SK-N-SH (cell line): ENCODE measurements around the gene SOWAHD.

Source experiments
- EP300 ChIP-seq, 2 experiments: IDR thresholded peaks; 2 replicates each; pipeline versions ENCODE4 v1.4.0 to v1.6.1; 2012; ENCODE audit warnings: borderline replicate concordance in 1 of 2, low read depth in 1 of 2, low read length in 1 of 2
- MEF2A ChIP-seq: IDR thresholded peaks from 2 replicates; pipeline ENCODE4 v1.4.0; 2012; ENCODE audit warnings: low read depth, borderline replicate concordance
- NFIC ChIP-seq: IDR thresholded peaks from 2 replicates; pipeline ENCODE4 v1.4.0; 2012; ENCODE audit warnings: borderline replicate concordance
- RCOR1 ChIP-seq: fragments of 150-350 bp; IDR thresholded peaks from 2 replicates; pipeline ENCODE4 v1.6.1; 2017; ENCODE audit warnings: antibody characterized with exemption, low read length
- RFX5 ChIP-seq: IDR thresholded peaks from 2 replicates; pipeline ENCODE4 v1.6.1; 2012; ENCODE audit warnings: mild to moderate bottlenecking, improper control_type of control experiment, low read length
- SIN3A ChIP-seq: IDR thresholded peaks from 2 replicates; pipeline ENCODE4 v1.6.1; 2012; ENCODE audit warnings: low read depth, mild to moderate bottlenecking, low read length, moderate library complexity, borderline replicate concordance
- TEAD4 ChIP-seq: IDR thresholded peaks from 2 replicates; pipeline ENCODE4 v1.4.0; 2012; ENCODE audit warnings: mild to moderate bottlenecking, borderline replicate concordance; ENCODE audit not compliant: insufficient read depth
- TF ChIP-seq, protein P1 (sequence below): fragments of 200-600 bp; sonication (generic); IDR thresholded peaks from 2 replicates; pipeline ENCODE4 v1.6.1; 2017; ENCODE audit warnings: antibody characterized with exemption, mild to moderate bottlenecking, moderate library complexity

DNA sequence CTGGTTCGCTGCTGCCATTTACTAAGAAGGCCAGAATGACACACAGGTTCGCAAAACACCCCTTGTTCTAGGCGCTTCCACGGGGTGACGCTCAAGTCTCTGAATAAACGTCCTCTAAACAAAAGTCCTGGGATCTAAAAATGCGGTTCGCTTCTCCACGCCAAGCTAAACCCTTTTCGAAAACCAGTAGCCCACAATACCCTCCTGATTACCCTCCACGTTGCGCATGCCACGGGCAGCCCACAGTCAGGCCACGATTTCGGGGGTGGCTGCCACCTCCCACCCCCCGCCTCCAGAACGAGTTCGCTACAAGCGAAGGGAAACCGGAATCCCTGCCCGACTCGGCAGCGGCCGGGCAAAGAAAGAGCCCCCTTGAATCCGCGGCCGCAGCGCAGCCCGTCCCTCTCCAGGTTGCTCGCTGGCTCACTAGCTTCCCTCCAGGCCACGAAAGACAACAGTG lies 32.6 kb downstream of the SOWAHD start:
- TF ChIP-seq, protein P1, sequence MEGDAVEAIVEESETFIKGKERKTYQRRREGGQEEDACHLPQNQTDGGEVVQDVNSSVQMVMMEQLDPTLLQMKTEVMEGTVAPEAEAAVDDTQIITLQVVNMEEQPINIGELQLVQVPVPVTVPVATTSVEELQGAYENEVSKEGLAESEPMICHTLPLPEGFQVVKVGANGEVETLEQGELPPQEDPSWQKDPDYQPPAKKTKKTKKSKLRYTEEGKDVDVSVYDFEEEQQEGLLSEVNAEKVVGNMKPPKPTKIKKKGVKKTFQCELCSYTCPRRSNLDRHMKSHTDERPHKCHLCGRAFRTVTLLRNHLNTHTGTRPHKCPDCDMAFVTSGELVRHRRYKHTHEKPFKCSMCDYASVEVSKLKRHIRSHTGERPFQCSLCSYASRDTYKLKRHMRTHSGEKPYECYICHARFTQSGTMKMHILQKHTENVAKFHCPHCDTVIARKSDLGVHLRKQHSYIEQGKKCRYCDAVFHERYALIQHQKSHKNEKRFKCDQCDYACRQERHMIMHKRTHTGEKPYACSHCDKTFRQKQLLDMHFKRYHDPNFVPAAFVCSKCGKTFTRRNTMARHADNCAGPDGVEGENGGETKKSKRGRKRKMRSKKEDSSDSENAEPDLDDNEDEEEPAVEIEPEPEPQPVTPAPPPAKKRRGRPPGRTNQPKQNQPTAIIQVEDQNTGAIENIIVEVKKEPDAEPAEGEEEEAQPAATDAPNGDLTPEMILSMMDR = peak; percentile 48
- TF ChIP-seq MEF2A (no peak), TEAD4 (no peak), NFIC (no peak), EP300 (IDR thresholded peaks at IDR 0.05; ENCODE audit: borderline replicate concordance in 1 of 2, low read depth in 1 of 2, low read length in 1 of 2) (no peak), RFX5 (no peak), RCOR1 (no peak), SIN3A (no peak)
